ENCODE data around the gene TRIM32.

DNA sequence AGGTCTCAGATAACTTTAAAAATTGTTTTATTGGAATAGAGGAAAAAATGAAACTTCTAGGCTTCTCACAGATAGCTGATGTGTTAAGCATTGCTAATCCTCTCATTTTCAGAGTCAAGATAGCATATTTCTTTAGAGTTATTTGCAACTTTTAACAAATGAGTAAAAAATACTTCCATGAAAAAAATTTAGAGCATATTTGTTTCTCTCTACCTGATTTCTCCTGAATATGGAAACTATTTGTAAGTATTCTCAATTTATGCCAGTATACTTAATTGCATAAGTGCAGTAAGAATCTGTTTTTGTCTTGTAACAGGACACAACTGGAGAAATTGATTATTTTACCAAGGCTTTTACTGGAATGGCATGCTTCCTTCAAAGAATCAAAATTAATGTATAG lies 3.6 kb upstream of the TRIM32 start:
- no peak for TF ChIP-seq POLR2A (IDR thresholded peaks at IDR 0.05)
- no peak for TF ChIP-seq CTCF (IDR thresholded peaks at IDR 0.05)
- no peak for TF ChIP-seq POLR2AphosphoS5 (IDR thresholded peaks at IDR 0.05)
